ENCODE data around the gene PZP.

Gene PZP

DNA sequence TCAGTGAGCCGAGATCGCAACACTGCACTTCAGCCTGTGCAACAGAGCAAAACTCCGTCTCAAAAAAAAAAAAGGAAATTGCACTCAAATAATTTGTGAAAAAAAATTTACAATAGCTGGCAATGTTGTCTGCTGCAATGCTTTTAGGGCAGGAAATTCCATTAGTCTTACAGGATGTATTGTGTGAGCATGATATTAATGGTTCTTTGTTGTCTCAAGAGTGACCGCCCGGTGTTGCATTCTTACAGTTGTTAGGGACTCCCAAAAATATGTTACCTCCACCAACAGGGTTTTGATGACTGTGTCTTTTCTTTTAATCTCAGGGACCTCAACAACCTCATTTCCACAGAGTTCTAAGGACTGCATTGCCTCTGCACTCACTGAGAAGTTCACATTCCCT is 44.8 kb downstream of the PZP start:
- in situ Hi-C loops (cut with HindIII; ENCODE audit: low sequenced_read_pairs): no loop called here
- TF ChIP-seq, protein P1, sequence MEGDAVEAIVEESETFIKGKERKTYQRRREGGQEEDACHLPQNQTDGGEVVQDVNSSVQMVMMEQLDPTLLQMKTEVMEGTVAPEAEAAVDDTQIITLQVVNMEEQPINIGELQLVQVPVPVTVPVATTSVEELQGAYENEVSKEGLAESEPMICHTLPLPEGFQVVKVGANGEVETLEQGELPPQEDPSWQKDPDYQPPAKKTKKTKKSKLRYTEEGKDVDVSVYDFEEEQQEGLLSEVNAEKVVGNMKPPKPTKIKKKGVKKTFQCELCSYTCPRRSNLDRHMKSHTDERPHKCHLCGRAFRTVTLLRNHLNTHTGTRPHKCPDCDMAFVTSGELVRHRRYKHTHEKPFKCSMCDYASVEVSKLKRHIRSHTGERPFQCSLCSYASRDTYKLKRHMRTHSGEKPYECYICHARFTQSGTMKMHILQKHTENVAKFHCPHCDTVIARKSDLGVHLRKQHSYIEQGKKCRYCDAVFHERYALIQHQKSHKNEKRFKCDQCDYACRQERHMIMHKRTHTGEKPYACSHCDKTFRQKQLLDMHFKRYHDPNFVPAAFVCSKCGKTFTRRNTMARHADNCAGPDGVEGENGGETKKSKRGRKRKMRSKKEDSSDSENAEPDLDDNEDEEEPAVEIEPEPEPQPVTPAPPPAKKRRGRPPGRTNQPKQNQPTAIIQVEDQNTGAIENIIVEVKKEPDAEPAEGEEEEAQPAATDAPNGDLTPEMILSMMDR (IDR thresholded peaks at IDR 0.05; ENCODE audit: low read depth, low read length, missing control alignments): no peak
- DNase-seq (ENCODE audit: low read depth): no peak
- no peak overlapping the region for H3K4me3 ChIP-seq (ENCODE audit: low read depth, low read length)

DNA sequence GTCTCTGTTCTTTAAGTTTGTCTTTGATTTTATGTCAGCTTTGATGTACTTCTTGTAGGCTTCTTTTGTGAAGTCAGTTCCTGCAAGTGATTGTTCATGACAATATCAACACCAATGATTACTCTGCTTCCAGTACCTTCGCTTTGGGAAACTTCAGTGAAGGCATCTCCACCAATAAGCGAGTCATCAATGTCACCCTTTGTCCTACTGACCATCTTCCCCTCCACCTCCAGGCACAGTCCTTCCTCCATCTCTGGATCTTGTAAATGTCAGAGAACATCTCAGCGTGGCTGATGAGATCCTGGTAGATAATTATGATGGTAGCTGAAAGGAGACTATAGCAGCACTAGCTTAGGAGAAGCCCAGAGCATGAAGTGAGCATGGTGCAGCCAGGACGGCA is 52.1 kb downstream of the PZP start:
- DNase-seq (ENCODE audit: low read depth): no peak
- TF ChIP-seq, protein P1 (IDR thresholded peaks at IDR 0.05; ENCODE audit: low read depth, low read length, missing control alignments): no peak
- H3K4me3 ChIP-seq (ENCODE audit: low read depth, low read length): no peak overlapping the region
- in situ Hi-C loops (cut with HindIII; ENCODE audit: low sequenced_read_pairs): no loop called here

DNA sequence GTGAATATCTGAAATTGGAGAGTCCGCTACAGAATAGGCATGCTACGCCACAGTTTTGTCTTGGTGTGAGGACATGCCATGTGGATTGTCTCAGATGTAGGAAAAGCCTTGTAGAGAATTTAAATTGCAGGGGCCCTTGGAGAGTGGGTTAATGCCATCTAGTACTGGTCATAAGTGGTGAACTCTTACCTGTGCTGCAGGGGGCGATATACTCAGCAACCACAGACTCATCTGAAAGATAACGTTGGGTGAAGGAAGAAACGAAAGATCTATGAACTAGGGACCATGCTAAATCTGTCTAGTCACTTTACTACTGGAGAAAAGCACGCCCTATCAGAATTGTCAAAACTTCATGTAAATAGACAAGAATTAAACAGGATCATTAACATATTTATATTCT is 58.8 kb downstream of the PZP start:
- H3K4me3 ChIP-seq (ENCODE audit: low read depth, low read length): no peak overlapping the region
- TF ChIP-seq, protein P1 (IDR thresholded peaks at IDR 0.05; ENCODE audit: low read depth, low read length, missing control alignments): no peak
- DNase-seq (ENCODE audit: low read depth): no peak
- in situ Hi-C loops (cut with HindIII; ENCODE audit: low sequenced_read_pairs): no loop called here

DNA sequence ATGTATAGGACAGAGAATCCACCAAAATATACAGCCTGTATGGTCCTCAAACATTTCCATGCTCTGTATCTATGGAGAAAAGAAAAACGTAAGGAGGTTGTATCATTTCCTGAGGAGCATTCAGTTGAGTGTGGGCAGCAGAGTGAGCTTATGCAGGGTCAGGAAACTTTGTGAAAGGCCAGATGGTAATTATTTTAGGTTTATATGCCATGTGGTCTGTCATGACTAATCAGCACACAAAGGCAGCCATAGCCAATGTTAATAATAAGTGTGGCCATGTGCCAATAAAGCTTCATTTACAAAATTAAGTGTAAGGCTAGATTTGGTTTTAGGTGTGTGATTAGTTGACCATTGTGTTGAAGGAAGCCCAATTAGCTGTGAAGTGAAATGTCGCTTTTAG is 59.3 kb downstream of the PZP start:
- no peak for DNase-seq (ENCODE audit: low read depth)
- TF ChIP-seq, protein P1 (IDR thresholded peaks at IDR 0.05; ENCODE audit: low read depth, low read length, missing control alignments): no peak
- no peak overlapping the region for H3K4me3 ChIP-seq (ENCODE audit: low read depth, low read length)
- in situ Hi-C loops (cut with HindIII; ENCODE audit: low sequenced_read_pairs): no loop called here

DNA sequence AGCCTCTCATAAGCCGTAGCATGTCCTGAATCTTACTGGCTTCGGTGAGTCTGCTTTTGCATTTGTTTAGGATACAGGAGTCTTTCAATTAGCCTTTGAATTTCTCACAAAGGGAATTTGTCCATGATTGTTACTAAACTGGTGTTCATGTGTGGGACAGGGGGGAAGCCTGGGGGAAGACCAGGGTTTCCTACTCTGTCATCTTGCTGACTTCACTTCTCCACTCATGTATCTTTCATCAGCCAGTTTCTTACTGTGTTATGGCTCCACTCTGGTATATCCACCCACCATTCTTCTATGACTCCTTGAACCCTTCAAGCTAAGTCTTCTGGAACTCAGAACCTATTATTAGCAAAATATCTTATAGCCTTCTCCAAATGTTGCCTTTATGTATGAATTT is 60.7 kb downstream of the PZP start:
- in situ Hi-C loops (cut with HindIII; ENCODE audit: low sequenced_read_pairs): no loop called here
- DNase-seq (ENCODE audit: low read depth): no peak
- no peak overlapping the region for H3K4me3 ChIP-seq (ENCODE audit: low read depth, low read length)
- TF ChIP-seq, protein P1 (IDR thresholded peaks at IDR 0.05; ENCODE audit: low read depth, low read length, missing control alignments): no peak

DNA sequence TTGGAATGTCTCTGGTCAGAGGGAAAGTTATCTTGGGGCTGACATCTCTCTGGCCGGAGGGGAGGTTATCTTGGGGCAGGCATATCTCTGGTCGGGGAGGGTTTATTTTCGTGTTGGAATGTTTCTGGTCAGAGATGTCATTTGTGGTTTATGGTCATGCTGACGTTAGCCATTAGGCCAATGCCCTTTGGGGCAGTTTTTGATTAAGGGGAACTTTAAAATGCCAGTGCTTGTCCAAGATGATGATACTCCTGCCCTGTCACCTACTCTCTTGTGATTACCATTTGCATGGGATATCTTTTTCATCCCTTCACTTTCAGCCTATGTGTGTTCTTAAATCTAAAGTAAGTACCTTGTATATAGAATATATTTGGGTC is 63.5 kb downstream of the PZP start:
- H3K4me3 ChIP-seq (ENCODE audit: low read depth, low read length): no peak overlapping the region
- DNase-seq (ENCODE audit: low read depth): no peak
- TF ChIP-seq, protein P1 (IDR thresholded peaks at IDR 0.05; ENCODE audit: low read depth, low read length, missing control alignments): no peak
- in situ Hi-C loops (cut with HindIII; ENCODE audit: low sequenced_read_pairs): no loop called here
